HG03521 (cell line): ENCODE data around the gene SLC15A4.

Experiments
- ATAC-seq: cut with Tn5 transposase; IDR thresholded peaks from one replicate; pipeline ENCODE4 v1.9.1; 2021; ENCODE audit warnings: mild to moderate bottlenecking, moderate library complexity; ENCODE audit not compliant: unreplicated experiment

The SLC15A4 gene

GRCh38 chr12:128763395-128763794, 60.4 kb downstream of the SLC15A4 start:
- ATAC-seq, result no peak

GRCh38 chr12:128761379-128761790, 62.4 kb downstream of the SLC15A4 start:
- ATAC-seq, result no peak

- no peak for ATAC-seq
Observed at GRCh38 chr12:128755566-128755965, 68.2 kb downstream of the SLC15A4 start.

GRCh38 chr12:128754275-128754674, 69.5 kb downstream of the SLC15A4 start:
- ATAC-seq, result no peak

GRCh38 chr12:128753438-128753837, 70.3 kb downstream of the SLC15A4 start:
- ATAC-seq, result no peak

GRCh38 chr12:128752386-128752785, 71.4 kb downstream of the SLC15A4 start:
- no peak for ATAC-seq

GRCh38 chr12:128747441-128747840, 76.3 kb downstream of the SLC15A4 start:
- ATAC-seq, result no peak

GRCh38 chr12:128745772-128746689, 77.7 kb downstream of the SLC15A4 start:
- ATAC-seq, result no peak

- ATAC-seq, result no peak
Observed at GRCh38 chr12:128743916-128744315, 79.8 kb downstream of the SLC15A4 start.
